NCI-H510A (cell line): ENCODE measurements around the gene SREBF2.

ENCODE experiments used
- DNase-seq: peaks from one replicate; lab custom pipeline; 2025; lab: John Stamatoyannopoulos, UW

Gene SREBF2

GRCh38 chr22:41832553-41833368, at the start of gene SREBF2:
SREBF2 (plus strand) TSS chr22:41833105; CDS start chr22:41833271, 166 bp downstream.
- peak; percentile 96 for DNase-seq

GRCh38 chr22:41787331-41787730, 45.6 kb upstream of the SREBF2 start:
- no peak for DNase-seq

GRCh38 chr22:41793871-41794270, 39.0 kb upstream of the SREBF2 start:
- no peak for DNase-seq

GRCh38 chr22:41798736-41799135, 34.2 kb upstream of the SREBF2 start:
- DNase-seq, result no peak

- DNase-seq, result no peak
Observed at GRCh38 chr22:41799486-41800347, 33.2 kb upstream of the SREBF2 start.

GRCh38 chr22:41800348-41801146, 32.4 kb upstream of the SREBF2 start, which contains the start of gene CCDC134:
CCDC134 (plus strand) TSS chr22:41800679; CDS start chr22:41808891, 8,212 bp downstream.
- DNase-seq, result peak; percentile 48

GRCh38 chr22:41801147-41801819, 31.6 kb upstream of the SREBF2 start:
- no peak for DNase-seq

GRCh38 chr22:41801886-41802285, 31.0 kb upstream of the SREBF2 start:
- DNase-seq, result no peak

- no peak for DNase-seq
Observed at GRCh38 chr22:41805639-41806038, 27.3 kb upstream of the SREBF2 start.

- no peak for DNase-seq
Observed at GRCh38 chr22:41808400-41808799, 24.5 kb upstream of the SREBF2 start.

GRCh38 chr22:41810022-41810421, 22.9 kb upstream of the SREBF2 start:
- DNase-seq, result no peak

- DNase-seq, result no peak
Observed at GRCh38 chr22:41812805-41813545, 19.9 kb upstream of the SREBF2 start.

- no peak for DNase-seq
Observed at GRCh38 chr22:41813726-41814410, 19.0 kb upstream of the SREBF2 start.

- DNase-seq, result no peak
Observed at GRCh38 chr22:41815716-41816115, 17.2 kb upstream of the SREBF2 start.

- no peak for DNase-seq
Observed at GRCh38 chr22:41816241-41816640, 16.7 kb upstream of the SREBF2 start.

GRCh38 chr22:41816871-41817270, 16.0 kb upstream of the SREBF2 start:
- DNase-seq, result no peak

- no peak for DNase-seq
Observed at GRCh38 chr22:41818011-41818410, 14.9 kb upstream of the SREBF2 start.

- DNase-seq, result no peak
Observed at GRCh38 chr22:41818596-41818995, 14.3 kb upstream of the SREBF2 start.

GRCh38 chr22:41819257-41819656, 13.6 kb upstream of the SREBF2 start:
- DNase-seq, result no peak

- DNase-seq, result no peak
Observed at GRCh38 chr22:41820447-41820846, 12.5 kb upstream of the SREBF2 start.
